Measurements from ENCODE around the gene PILRA. TPM values are rescaled to one million over a fixed set of nuclear protein-coding genes. Genes with fewer than 3 reads are reported as not detected.
A peak's percentile ranks its signal among the peaks of the same experiment; 100 is the strongest.

Gene PILRA
- polyA plus RNA-seq, 1 donor from 2014 or later: 2.3 TPM

DNA sequence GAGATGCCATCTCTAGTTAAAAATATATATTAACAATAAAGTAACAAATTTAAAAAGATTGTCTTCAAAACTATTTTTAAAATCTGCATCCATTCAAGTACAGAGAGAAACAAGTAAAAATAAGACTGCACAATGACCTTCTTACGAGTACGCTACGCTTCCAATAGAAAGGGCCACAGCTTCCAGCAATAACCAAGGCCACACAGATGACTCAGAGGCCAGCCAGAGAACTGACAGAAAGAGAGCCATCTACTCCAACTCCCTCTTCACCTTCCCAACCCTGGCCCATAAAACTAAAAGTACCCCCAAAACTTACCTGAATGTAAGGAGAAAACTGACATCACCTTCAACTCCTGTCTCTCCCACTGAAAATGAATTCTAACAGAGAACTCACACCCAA lies 26.8 kb downstream of the PILRA start:
- Mint-ChIP-seq H3K4me3 (no peak overlapping the region), H3K36me3 (peaks cover 8% of the 10 kb centered on the region), H3K27ac (peak overlapping the region in 1 of 3 donors; percentile 90), H3K9me3 (no peaks in the 10 kb centered on the region), H3K4me1 (peaks cover 17 to 28% (median 19%) of the 10 kb centered on the region in 3 donors), H3K27me3 (no peaks in the 10 kb centered on the region)

DNA sequence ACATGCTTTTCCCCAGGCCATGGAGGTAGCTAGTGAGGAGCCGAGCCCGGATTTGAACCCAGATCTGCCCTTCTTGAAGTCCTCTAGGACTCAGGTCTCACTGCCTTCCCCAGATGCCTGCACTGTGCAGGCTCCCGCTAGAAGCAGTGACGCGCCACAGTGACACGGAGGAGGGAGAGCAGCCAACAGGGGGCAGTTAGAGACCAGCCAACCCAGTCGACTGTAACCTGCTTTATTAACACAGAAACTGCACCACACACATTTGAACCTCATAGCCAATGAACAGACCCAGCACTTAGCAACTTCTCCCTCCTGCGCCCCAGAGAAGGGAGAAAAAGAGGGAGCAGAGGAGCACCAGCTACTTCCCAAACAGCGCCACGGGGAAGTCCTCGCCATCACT lies 27.4 kb downstream of the PILRA start:
- H3K4me3 Mint-ChIP-seq: no peak overlapping the region

DNA sequence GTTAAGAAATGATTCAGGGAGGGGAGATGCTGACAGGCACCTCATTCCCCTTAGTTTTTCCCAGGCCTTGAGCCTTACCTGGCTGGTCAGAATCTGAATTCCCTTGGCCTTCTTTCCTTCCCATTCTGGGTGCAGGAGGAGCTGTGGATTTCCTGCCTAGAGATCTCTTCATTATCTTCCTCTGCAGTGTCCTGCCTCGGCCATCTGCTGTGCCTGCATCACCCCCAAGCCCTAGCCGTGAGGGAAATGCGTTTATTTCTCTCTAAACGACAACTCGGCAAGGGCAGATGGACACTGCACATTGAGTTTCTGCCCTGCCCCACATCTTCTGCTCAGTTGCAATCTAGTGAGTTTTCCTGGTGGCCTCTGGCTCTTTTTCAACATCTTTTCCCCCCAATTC lies 28.5 kb downstream of the PILRA start:
- Mint-ChIP-seq H3K27ac (peak overlapping the region in 1 of 3 donors; percentile 68), H3K4me3 (no peak overlapping the region), H3K36me3 (peaks cover 8% of the 10 kb centered on the region), H3K9me3 (no peaks in the 10 kb centered on the region), H3K4me1 (peaks cover 9 to 19% (median 12%) of the 10 kb centered on the region in 3 donors), H3K27me3 (no peaks in the 10 kb centered on the region)

More for the DNA sequence above, 27.4 kb downstream of the PILRA start:
- H3K36me3 Mint-ChIP-seq: peaks cover 8% of the 10 kb centered on the region
- peaks cover 13 to 28% (median 17%) of the 10 kb centered on the region in 3 donors for H3K4me1 Mint-ChIP-seq
- no peaks in the 10 kb centered on the region for H3K27me3 Mint-ChIP-seq
- peak overlapping the region in 1 of 3 donors; percentile 90 for H3K27ac Mint-ChIP-seq
- no peaks in the 10 kb centered on the region for H3K9me3 Mint-ChIP-seq

DNA sequence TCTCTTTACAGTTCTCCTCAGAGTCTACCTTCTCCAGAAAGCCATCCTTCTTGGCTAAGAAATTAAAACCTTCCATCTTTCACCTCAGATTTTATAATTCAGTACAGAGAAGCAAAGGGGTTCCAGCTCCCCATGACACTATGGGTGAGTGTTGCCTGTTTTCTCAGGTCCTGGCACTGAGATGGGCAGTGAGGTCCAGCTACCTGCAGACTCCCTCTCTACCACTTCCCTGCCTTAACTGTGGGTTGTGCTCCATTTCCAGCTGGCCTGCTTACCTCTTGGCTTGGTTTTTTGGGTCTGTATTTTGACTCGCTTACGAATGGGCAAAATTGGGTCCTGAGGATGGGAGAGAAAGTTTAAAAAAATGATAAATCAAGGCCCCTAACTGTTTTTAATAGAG lies 29.0 kb downstream of the PILRA start:
- H3K27me3 Mint-ChIP-seq: no peaks in the 10 kb centered on the region
- peak overlapping the region in 1 of 3 donors; percentile 68 for H3K27ac Mint-ChIP-seq
- peaks cover 8% of the 10 kb centered on the region for H3K36me3 Mint-ChIP-seq
- no peaks in the 10 kb centered on the region for H3K9me3 Mint-ChIP-seq
- H3K4me1 Mint-ChIP-seq: peaks cover 10 to 19% (median 11%) of the 10 kb centered on the region in 3 donors
- H3K4me3 Mint-ChIP-seq: no peak overlapping the region

DNA sequence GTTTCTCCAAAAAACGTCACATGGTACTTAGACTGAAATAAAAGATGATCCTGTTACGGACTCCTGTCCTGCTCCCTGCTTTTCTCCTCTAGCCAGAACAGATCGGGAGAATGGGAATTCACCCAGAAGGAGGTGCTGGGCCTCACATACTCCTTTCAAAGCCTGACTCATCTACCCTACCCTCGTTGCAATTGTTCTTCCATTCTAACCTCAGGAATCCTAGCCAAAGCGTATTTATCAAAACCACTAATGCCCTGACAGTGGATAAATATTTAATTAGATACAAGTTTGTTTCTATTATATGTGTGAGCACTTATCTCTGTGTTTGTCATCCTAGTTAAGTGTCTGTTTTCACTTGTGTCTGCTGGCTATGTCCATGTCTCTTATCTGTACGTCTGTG lies 33.5 kb downstream of the PILRA start:
- H3K4me3 Mint-ChIP-seq: no peak overlapping the region
- H3K4me1 Mint-ChIP-seq: peaks cover 9 to 10% (median 10%) of the 10 kb centered on the region in 3 donors
- no peaks in the 10 kb centered on the region for H3K9me3 Mint-ChIP-seq
- H3K36me3 Mint-ChIP-seq: peaks cover 2% of the 10 kb centered on the region
- H3K27me3 Mint-ChIP-seq: no peaks in the 10 kb centered on the region
- peak overlapping the region in 1 of 3 donors; percentile 18 for H3K27ac Mint-ChIP-seq

DNA sequence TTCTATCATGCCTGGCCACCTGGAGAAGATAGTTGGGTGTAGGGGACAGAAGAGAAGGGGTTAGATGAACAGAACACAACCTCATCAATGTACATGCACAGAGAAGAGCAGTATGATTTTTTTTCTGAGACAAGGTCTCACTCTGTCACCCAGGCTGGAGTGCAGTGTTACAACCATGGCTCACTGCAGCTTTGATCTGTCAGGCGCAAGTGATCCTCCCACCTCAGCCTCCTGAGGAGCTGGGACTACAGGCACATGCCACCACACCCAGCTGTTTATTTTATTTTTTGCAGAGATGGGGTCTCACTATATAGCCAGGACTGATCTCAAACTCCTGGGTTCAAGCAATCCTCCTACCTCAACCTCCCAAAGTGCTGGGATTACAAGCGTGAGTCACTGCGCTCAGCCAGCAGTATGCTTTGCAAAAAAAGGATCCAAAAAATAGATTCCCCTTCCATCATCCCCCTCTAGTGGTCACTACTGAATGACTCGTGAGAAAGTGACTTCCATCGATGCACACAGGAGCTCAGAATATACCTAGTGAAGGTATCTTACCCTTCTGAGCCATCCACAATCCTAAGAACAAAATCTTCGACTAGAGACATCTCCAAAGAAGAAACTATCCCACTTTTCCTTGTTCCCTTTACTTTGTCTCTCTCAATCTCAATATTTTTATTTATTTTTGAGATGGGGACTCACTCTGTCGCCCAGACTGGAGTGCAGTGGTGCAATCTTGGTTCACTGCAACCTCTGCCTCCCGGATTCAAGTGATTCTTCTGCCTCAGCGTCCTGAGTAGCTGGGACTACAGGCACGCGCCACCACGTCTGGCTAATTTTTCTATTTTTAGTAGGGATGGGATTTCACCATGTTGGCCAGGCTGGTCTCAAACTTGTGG lies 34.2 kb downstream of the PILRA start:
- Mint-ChIP-seq H3K9me3 (no peaks in the 10 kb centered on the region), H3K27me3 (no peaks in the 10 kb centered on the region), H3K4me1 (peaks cover 9 to 14% (median 10%) of the 10 kb centered on the region in 3 donors), H3K27ac (peak overlapping the region in 1 of 3 donors; percentile 18), H3K36me3 (no peaks in the 10 kb centered on the region), H3K4me3 (peak overlapping the region in 2 of 4 donors; percentile 50 to 73)

DNA sequence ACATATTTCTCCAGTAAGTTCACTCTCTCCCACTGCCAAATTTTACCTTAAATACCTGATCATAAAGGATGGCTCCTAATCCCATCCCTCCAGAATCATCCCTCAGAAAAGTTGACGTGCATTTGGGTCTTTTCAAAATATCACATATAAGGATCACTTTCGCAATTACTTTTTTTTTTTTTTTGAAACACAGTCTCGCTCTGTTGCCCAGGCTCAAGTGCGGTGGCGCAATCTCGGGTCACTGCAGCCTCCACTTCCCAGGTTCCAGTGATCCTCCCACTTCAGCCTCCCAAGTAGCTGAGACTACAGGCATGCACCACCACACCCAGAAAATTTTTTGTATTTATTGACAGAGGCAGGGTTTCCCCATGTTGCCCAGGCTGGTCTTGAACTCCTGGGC lies 37.8 kb downstream of the PILRA start:
- Mint-ChIP-seq H3K27ac (no peak overlapping the region), H3K4me3 (no peak overlapping the region), H3K4me1 (peaks cover 20 to 31% (median 23%) of the 10 kb centered on the region in 3 donors), H3K27me3 (no peaks in the 10 kb centered on the region), H3K36me3 (peaks cover 3% of the 10 kb centered on the region), H3K9me3 (no peaks in the 10 kb centered on the region)

DNA sequence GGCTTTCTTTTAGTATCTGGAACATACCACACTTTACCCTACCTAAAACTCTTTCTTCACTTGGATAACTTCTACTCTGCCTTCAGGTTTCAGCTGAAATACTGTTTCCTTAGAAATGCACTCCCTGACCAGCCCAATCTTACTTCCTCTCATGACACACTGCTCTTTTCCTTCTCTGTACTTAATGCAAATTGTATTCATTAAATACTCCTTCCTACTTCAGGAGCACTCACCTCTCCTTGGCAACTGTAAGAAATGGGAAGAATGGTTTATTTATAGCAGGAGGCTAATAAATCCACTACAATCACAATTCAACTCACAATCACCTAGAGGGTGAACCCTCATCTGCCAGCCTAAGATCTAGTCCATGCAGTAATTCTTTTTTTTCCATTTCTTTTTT lies 40.1 kb downstream of the PILRA start:
- H3K9me3 Mint-ChIP-seq: no peaks in the 10 kb centered on the region
- H3K27me3 Mint-ChIP-seq: no peaks in the 10 kb centered on the region
- peak overlapping the region in 2 of 3 donors; percentile 72 to 75 for H3K27ac Mint-ChIP-seq
- H3K36me3 Mint-ChIP-seq: peaks cover 3% of the 10 kb centered on the region
- H3K4me3 Mint-ChIP-seq: peak overlapping the region in 1 of 4 donors; percentile 65
- H3K4me1 Mint-ChIP-seq: peaks cover 12 to 25% (median 15%) of the 10 kb centered on the region in 3 donors

DNA sequence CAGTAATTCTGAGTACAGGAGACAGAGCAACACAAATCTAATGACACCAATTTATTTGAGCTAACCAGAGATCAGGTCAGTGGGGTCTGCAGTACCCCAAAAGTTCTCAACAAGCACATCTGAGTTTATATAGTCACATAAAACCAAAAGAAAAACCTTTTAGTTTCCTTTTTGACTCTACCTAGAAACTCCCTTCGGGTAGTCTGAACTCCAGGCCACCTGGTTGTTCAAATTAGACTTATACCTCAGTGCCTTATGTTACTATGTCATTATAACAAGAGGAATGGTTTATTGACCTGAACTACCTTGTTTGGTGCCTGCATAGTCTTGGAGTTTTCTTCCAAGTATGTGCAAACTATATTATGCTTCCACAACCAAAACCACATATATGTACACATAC lies 40.6 kb downstream of the PILRA start:
- Mint-ChIP-seq H3K4me1 (peaks cover 12 to 25% (median 15%) of the 10 kb centered on the region in 3 donors), H3K4me3 (peak overlapping the region in 1 of 4 donors; percentile 65), H3K27ac (peak overlapping the region in 1 of 3 donors; percentile 75), H3K27me3 (no peaks in the 10 kb centered on the region), H3K36me3 (peaks cover 3% of the 10 kb centered on the region), H3K9me3 (no peaks in the 10 kb centered on the region)

DNA sequence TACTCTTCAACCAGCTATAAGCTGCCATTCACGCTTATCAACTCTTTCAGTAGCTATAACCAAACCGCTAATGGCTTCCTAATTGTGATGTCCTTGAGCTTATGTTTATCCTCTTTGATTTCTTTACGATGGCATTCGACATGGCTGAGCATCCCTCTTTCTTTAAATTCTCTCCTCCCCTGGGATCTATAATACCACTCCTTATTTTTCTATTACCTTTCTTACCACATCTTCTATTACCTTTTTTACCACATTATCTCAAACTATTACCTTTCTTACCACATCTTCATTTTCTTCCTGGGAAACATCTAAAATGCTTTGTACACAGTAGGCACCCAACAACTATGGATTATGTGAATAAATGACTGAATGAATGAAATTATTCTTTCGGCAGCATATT lies 42.2 kb downstream of the PILRA start:
- Mint-ChIP-seq H3K27me3 (no peaks in the 10 kb centered on the region), H3K36me3 (peaks cover 5% of the 10 kb centered on the region), H3K27ac (peak overlapping the region in 1 of 3 donors; percentile 22), H3K9me3 (no peaks in the 10 kb centered on the region), H3K4me3 (no peak overlapping the region), H3K4me1 (peaks cover 12 to 25% (median 18%) of the 10 kb centered on the region in 3 donors)

DNA sequence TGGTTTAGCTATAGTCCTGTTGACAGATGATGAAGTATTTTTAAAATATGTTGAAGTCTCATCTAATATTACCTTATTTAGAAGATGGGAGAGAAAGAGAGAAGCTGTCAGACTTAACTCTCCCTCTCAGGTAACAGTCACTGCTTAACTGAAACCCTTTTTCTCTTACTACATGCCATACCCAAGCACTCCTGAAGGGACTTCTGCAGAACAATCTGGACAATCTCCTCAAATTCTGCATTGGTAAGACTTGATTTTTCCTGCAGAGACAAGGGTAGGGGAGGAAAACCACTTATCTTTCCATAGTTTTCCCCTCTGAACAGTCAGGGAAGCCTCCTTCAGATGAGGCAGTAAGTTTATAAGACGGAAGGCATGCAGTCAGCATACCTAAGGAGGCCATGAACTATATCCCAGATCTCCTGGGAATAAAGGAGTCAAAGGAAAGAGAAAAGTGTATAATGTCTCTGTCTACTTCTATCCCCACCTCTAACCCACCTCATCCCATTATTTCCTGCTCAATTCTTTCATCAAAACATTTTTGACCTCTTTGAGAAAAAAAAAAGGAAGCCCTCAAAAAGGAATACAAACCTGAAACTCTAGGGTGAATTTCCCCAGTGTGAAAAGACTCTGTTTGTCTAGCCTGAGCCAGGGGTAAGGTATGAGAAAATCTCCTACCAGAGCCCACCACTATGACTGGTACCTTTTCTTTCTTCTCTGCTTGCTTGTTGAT lies 45.8 kb downstream of the PILRA start:
- H3K27ac Mint-ChIP-seq: peak overlapping the region in 1 of 3 donors; percentile 78
- no peaks in the 10 kb centered on the region for H3K9me3 Mint-ChIP-seq
- peaks cover 5% of the 10 kb centered on the region for H3K36me3 Mint-ChIP-seq
- H3K4me3 Mint-ChIP-seq: no peak overlapping the region
- peaks cover 2 to 10% (median 5%) of the 10 kb centered on the region in 3 donors for H3K4me1 Mint-ChIP-seq
- H3K27me3 Mint-ChIP-seq: no peaks in the 10 kb centered on the region

DNA sequence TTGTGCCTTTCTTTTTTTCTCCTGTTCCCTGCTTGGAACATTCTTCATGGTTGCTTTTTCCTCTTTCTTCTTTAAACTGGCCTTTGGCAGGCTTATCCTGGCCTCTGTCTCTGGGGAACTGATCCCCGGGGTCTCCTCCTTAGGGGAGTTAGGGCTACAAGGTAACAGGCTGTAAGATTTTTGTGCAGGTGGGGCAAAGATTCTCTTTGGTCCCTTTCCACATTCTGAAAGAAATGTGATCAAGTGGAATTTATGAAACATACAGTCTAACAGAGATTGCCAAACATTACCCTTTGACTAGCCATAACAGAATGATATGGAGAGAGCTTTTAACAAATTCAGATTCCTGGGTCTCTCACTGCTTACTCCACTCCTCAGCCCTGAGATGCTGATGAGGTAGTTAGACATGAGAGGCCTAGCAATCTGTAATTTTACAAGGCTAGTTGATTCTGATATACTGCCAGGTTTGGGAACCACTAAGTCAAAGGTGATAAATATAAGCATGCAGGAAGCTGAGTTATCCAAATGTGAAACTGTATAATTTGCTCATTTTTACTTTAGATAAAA lies 46.5 kb downstream of the PILRA start:
- no peaks in the 10 kb centered on the region for H3K27me3 Mint-ChIP-seq
- H3K9me3 Mint-ChIP-seq: no peaks in the 10 kb centered on the region
- H3K4me1 Mint-ChIP-seq: peaks cover 1 to 9% (median 3%) of the 10 kb centered on the region in 3 donors
- H3K4me3 Mint-ChIP-seq: no peak overlapping the region
- peak overlapping the region in 1 of 3 donors; percentile 78 for H3K27ac Mint-ChIP-seq
- peaks cover 5% of the 10 kb centered on the region for H3K36me3 Mint-ChIP-seq

DNA sequence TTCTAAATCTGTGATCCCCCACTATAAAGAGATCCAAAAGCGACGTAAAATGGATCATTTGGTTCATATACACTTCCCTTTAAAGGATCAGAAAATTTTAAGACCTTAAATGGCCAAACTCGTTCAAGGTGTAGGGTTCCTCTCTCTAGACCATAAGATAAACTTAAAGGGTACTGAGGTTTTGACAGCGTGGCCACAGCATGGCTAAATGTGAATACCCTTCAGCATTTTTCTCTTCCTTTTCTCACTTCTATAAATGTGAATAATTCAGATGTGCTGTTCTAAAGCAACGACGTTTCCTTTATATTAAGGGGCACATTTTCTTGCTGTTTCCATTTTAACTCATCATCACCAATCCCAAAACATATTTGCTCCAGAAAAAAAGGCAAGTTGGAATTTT lies 50.0 kb downstream of the PILRA start:
- H3K27ac Mint-ChIP-seq: peak overlapping the region in 1 of 3 donors; percentile 62
- no peaks in the 10 kb centered on the region for H3K9me3 Mint-ChIP-seq
- peaks cover 1% of the 10 kb centered on the region for H3K27me3 Mint-ChIP-seq
- H3K4me1 Mint-ChIP-seq: peaks cover 0 to 5% (median 0%) of the 10 kb centered on the region in 3 donors
- H3K36me3 Mint-ChIP-seq: peaks cover 1% of the 10 kb centered on the region
- no peak overlapping the region for H3K4me3 Mint-ChIP-seq

DNA sequence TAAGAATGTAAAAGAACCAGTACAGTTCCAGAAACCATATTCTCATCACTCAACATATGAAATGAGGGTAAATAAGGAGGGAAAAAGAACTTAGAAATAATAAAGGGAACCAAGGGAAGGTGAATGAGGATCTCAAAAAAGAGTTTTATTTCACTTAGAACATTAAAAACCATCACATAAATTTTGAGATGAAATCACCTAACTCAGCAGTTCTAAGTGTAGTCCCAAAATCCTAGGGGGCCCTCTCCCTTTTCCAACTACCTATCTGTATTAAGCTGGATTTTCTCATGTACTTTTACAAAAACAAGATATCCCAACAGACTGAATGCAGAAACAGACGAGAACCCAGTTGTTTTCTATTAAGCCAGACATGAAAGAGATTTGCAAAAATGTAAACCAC lies 52.1 kb downstream of the PILRA start:
- Mint-ChIP-seq H3K4me3 (peak overlapping the region in 1 of 4 donors; percentile 25), H3K27me3 (peaks cover 6% of the 10 kb centered on the region), H3K9me3 (no peaks in the 10 kb centered on the region), H3K27ac (peak overlapping the region in 2 of 3 donors; percentile 67 to 71), H3K36me3 (no peaks in the 10 kb centered on the region), H3K4me1 (peaks cover 0 to 6% (median 2%) of the 10 kb centered on the region in 3 donors)

DNA sequence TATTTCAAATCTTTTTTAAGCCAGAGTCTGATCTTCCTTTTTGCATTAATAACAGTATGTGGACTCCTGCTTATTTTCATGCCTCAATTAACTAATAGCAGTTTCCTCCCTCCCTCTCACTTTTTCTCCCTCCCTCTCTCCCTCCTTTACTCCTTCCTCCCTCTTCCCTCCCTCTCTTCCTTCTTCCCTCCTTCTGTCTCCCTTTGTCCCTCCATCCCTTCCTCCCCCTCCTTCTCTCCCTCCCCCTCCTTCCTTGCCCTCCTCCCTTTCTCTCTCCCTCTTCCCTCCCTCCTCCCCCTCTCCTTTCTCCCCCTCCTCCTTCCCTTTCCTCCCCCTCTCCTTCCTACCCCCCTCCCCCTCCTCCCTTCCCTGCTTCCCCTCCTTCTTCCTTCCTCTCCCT lies 53.2 kb downstream of the PILRA start:
- no peak overlapping the region for H3K27ac Mint-ChIP-seq
- peaks cover 6% of the 10 kb centered on the region in 3 donors for H3K4me1 Mint-ChIP-seq
- no peak overlapping the region for H3K4me3 Mint-ChIP-seq

More for the DNA sequence above, 53.2 kb downstream of the PILRA start:
- Mint-ChIP-seq H3K9me3 (no peaks in the 10 kb centered on the region), H3K27me3 (peaks cover 6% of the 10 kb centered on the region), H3K36me3 (no peaks in the 10 kb centered on the region)
